Keratinocyte (primary cell): ENCODE results near the gene RAD23B. TPM values are rescaled to one million over a fixed set of nuclear protein-coding genes. Genes with fewer than 3 reads are reported as not detected.

Source experiments
- DNase-seq: peaks from one replicate; pipeline ENCODE4 v3.0.0-alpha.2; 2011; ENCODE audit warnings: low read depth, missing footprints, low spot score
- FAIRE-seq: peaks from 2 replicates; lab custom pipeline; 2011; peaks lifted over from hg19 to GRCh38; lab: Jason Lieb, UNC
- H2AFZ ChIP-seq: 2 replicates; pipeline ENCODE4 v1.6.0; 2012; ENCODE audit warnings: low read length, control low read depth, inconsistent platforms; ENCODE audit not compliant: control insufficient read depth
- H3K27ac ChIP-seq: 2 replicates; pipeline ENCODE4 v1.5.1; 2011; ENCODE audit warnings: low read length; ENCODE audit not compliant: control insufficient read depth, insufficient read depth
- H3K27me3 ChIP-seq: 3 replicates; pipeline ENCODE4 v1.6.0; 2011; ENCODE audit warnings: low read length; ENCODE audit not compliant: control insufficient read depth, insufficient read depth; ENCODE audit errors: extremely low read depth
- H3K36me3 ChIP-seq, 2 experiments: 2 replicates in 1 of 2; 3 replicates in 1 of 2; pipeline ENCODE4 v1.5.1; 2011; ENCODE audit warnings: low read length in 2 of 2, mild to moderate bottlenecking in 1 of 2; ENCODE audit not compliant: control insufficient read depth in 2 of 2, insufficient read depth in 2 of 2; ENCODE audit errors: extremely low read depth in 1 of 2
- H3K4me1 ChIP-seq: 3 replicates; pipeline ENCODE4 v1.5.1; 2011; ENCODE audit warnings: low read length; ENCODE audit not compliant: control insufficient read depth, insufficient read depth; ENCODE audit errors: extremely low read depth
- H3K4me2 ChIP-seq: 3 replicates; pipeline ENCODE4 v1.6.0; 2011; ENCODE audit warnings: low read depth, low read length; ENCODE audit not compliant: control insufficient read depth, insufficient read depth; ENCODE audit errors: extremely low read depth
- H3K4me3 ChIP-seq, 3 experiments: fragments of 200-600 bp in 1 of 3; sonication (generic) in 1 of 3; 2 replicates in 2 of 3; 3 replicates in 1 of 3; pipeline ENCODE4 v1.5.1; 2011 to 2016; ENCODE audit warnings: low read length in 3 of 3, mild to moderate bottlenecking in 3 of 3, control low read depth in 2 of 3, inconsistent platforms in 1 of 3, low read depth in 1 of 3, mixed read lengths in 1 of 3, mixed run types in 1 of 3, moderate library complexity in 1 of 3; ENCODE audit not compliant: control insufficient read depth in 2 of 3, insufficient read depth in 2 of 3; ENCODE audit errors: extremely low read depth in 1 of 3
- H3K79me2 ChIP-seq: 2 replicates; pipeline ENCODE4 v1.6.0; 2012; ENCODE audit warnings: low read length; ENCODE audit not compliant: control insufficient read depth, insufficient read depth
- H3K9ac ChIP-seq: 3 replicates; pipeline ENCODE4 v1.6.0; 2011; ENCODE audit warnings: low read length; ENCODE audit not compliant: control insufficient read depth, insufficient read depth; ENCODE audit errors: extremely low read depth
- H3K9me1 ChIP-seq: 3 replicates; pipeline ENCODE4 v1.6.0; 2011; ENCODE audit warnings: low read length; ENCODE audit not compliant: control insufficient read depth, insufficient read depth; ENCODE audit errors: extremely low read depth
- H3K9me3 ChIP-seq: 2 replicates; pipeline ENCODE4 v1.5.1; 2012; ENCODE audit warnings: low read depth, low read length; ENCODE audit not compliant: control insufficient read depth
- H4K20me1 ChIP-seq: 3 replicates; pipeline ENCODE4 v1.6.0; 2011; ENCODE audit warnings: low read length; ENCODE audit not compliant: control insufficient read depth, insufficient read depth; ENCODE audit errors: extremely low read depth
- EZH2 ChIP-seq: IDR thresholded peaks from one replicate; pipeline ENCODE4 v1.6.1; 2012; ENCODE audit warnings: inconsistent platforms, mild to moderate bottlenecking, low read length, moderate library complexity
- dilution Hi-C: fragments of 300-500 bp; cut with MboI; formaldehyde crosslinking; loops from one replicate; pipeline ENCODE4 v1.7.0; 2020; ENCODE audit warnings: low sequenced_read_pairs; ENCODE audit not compliant: extremely low pct_ligation_motif_present
- polyA plus RNA-seq, 5 experiments: library from polyadenylated mRNA; depleted of rRNA in 3 of 5; stranded (reverse) in 3 of 5; stranded (forward) in 1 of 5; unstranded in 1 of 5; fragments of >200 nt; gene quantifications; 1 replicate in 1 of 5; 2 replicates in 3 of 5; 3 replicates in 1 of 5; pipeline versions ENCODE4 v1.2.1 to v1.2.3, GENCODE V29; 2011 to 2012; ENCODE audit warnings: missing spikeins in 2 of 5, low read depth in 1 of 5, low replicate concordance in 1 of 5
- TF ChIP-seq, protein P1 (sequence below), 3 experiments: IDR thresholded peaks in 1 of 3; conservative IDR thresholded peaks in 1 of 3; optimal IDR thresholded peaks in 1 of 3; 2 replicates in 2 of 3; 3 replicates in 1 of 3; pipeline versions ENCODE3 to v1.5.1; 2011; ENCODE audit warnings: low read length in 3 of 3, mild to moderate bottlenecking in 3 of 3, moderate library complexity in 2 of 3, control low read depth in 1 of 3, inconsistent platforms in 1 of 3; ENCODE audit not compliant: insufficient read depth in 2 of 3; ENCODE audit errors: extremely low read depth in 1 of 3

The RAD23B gene
- polyA plus RNA-seq, 1 donor (not counting 4 experiments of a cell fraction or from before 2014, with no cell fraction given) = 168 TPM

DNA sequence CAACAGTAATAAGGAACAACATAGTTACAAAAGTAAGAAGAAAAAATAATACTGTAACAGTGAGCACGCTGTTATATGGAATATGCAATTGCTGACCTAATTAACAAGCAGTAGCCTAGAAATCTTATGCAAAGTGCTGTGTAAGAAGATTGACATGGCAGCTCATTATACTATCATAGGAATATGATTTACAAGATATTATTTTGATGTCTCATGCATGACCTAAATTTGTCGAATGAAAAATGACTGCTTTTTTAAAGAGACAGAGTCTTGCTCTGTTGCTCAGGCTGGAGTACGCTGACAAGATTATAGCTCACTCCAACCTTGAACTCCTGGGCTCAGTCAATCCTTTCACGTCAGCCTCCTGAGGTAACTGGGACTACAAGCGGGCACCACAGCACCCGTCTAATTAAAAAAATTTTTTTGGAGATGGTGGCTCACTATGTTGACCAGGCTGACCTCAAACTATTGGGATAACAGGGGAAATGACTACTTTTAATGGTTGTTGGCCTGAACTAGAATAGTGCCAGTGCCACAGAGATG, 10.5 kb downstream of the RAD23B start:
- no peak overlapping the region for H3K9ac ChIP-seq
- H3K36me3 ChIP-seq = no peaks in the 10 kb centered on the region
- FAIRE-seq = no peak
- H3K27me3 ChIP-seq = no peaks in the 10 kb centered on the region
- no peaks in the 10 kb centered on the region for H3K9me1 ChIP-seq
- peaks cover 37% of the 10 kb centered on the region for H4K20me1 ChIP-seq
- no peak for DNase-seq
- dilution Hi-C loops = no loop called here
- no peak overlapping the region for H3K4me3 ChIP-seq
- no peaks in the 10 kb centered on the region for H3K9me3 ChIP-seq
- H2AFZ ChIP-seq = no peak overlapping the region
- H3K79me2 ChIP-seq = peaks cover 99% of the 10 kb centered on the region
- no peak overlapping the region for H3K27ac ChIP-seq
- peaks cover 11% of the 10 kb centered on the region for H3K4me1 ChIP-seq
- H3K4me2 ChIP-seq = no peak overlapping the region
- TF ChIP-seq, protein P1, sequence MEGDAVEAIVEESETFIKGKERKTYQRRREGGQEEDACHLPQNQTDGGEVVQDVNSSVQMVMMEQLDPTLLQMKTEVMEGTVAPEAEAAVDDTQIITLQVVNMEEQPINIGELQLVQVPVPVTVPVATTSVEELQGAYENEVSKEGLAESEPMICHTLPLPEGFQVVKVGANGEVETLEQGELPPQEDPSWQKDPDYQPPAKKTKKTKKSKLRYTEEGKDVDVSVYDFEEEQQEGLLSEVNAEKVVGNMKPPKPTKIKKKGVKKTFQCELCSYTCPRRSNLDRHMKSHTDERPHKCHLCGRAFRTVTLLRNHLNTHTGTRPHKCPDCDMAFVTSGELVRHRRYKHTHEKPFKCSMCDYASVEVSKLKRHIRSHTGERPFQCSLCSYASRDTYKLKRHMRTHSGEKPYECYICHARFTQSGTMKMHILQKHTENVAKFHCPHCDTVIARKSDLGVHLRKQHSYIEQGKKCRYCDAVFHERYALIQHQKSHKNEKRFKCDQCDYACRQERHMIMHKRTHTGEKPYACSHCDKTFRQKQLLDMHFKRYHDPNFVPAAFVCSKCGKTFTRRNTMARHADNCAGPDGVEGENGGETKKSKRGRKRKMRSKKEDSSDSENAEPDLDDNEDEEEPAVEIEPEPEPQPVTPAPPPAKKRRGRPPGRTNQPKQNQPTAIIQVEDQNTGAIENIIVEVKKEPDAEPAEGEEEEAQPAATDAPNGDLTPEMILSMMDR (optimal IDR thresholded peaks at IDR 0.05 in 1 of 3, IDR thresholded peaks at IDR 0.05 in 1 of 3, conservative IDR thresholded peaks at IDR 0.05 in 1 of 3; ENCODE audit: extremely low read depth in 1 of 3, insufficient read depth in 2 of 3, low read length in 3 of 3) = no peak
- no peak for TF ChIP-seq EZH2

DNA sequence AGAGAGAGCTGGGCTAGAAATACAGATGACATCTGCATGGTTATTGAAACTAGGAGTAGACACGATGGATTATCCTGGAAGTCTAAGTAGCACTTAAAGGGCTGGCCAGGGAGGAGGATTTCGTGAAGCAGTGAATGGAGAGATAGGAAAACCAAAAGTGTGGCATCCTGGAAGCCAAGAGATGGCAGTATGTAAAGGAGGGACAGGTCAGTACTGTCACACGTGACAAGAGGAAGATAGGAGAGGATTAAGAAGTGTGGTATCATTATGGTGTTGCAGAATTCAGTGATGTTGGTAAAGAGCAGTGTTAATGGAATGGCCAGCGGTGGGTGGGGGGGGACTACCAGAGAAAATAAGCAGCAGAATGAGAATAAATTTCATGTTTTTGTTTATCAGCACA, 11.7 kb downstream of the RAD23B start:
- peaks cover 37% of the 10 kb centered on the region for H4K20me1 ChIP-seq

More for the DNA sequence above, 11.7 kb downstream of the RAD23B start:
- FAIRE-seq (no peak), DNase-seq (no peak)
- no peaks in the 10 kb centered on the region for H3K27me3 ChIP-seq
- no peaks in the 10 kb centered on the region for H3K9me3 ChIP-seq
- H3K27ac ChIP-seq = no peak overlapping the region
- TF ChIP-seq, protein P1 (optimal IDR thresholded peaks at IDR 0.05 in 1 of 3, IDR thresholded peaks at IDR 0.05 in 1 of 3, conservative IDR thresholded peaks at IDR 0.05 in 1 of 3; ENCODE audit: extremely low read depth in 1 of 3, insufficient read depth in 2 of 3, low read length in 3 of 3) = no peak
- no peak for TF ChIP-seq EZH2
- no peak overlapping the region for H3K9ac ChIP-seq
- dilution Hi-C loops = no loop called here
- H3K36me3 ChIP-seq = peaks cover 0 to 3% of the 10 kb centered on the region in 2 experiments
- H3K4me3 ChIP-seq = no peak overlapping the region
- no peaks in the 10 kb centered on the region for H3K9me1 ChIP-seq
- H2AFZ ChIP-seq = no peak overlapping the region
- H3K4me1 ChIP-seq = peaks cover 19% of the 10 kb centered on the region
- peaks cover 99% of the 10 kb centered on the region for H3K79me2 ChIP-seq
- H3K4me2 ChIP-seq = no peak overlapping the region
